Activated naive CD8-positive, alpha-beta T cell treated with anti-CD3 and anti-CD28 coated beads, Interleukin-2, amount 10 ng/mL, durations not matched to agents 7 days and 5 days (primary cell): Measurements from ENCODE around the gene STX12. TPM values are rescaled to one million over a fixed set of nuclear protein-coding genes. Genes with fewer than 3 reads are reported as not detected.
"Not testable (repeated sequence)": the region's sequence is repeated elsewhere in the genome, so short reads cannot be mapped to it uniquely, and the experiment has no call there.

Experiments
- ATAC-seq: fragments of 150-1000 bp; cut with Tn5 transposase; one replicate; pipeline ENCODE4 v1.10.0; 2021; ENCODE audit warnings: low read depth, moderate library complexity
- POLR2A ChIA-PET: fragments of 350-600 bp; sonication (Branson Sonifier 250); formaldehyde crosslinking; loops from one replicate; lab custom pipeline; 2021; ENCODE audit warnings: antibody characterized with exemption; lab: Charles Lee
- DNase-seq: peaks from one replicate; pipeline ENCODE4 v3.0.0; 2021
- H3K27ac Mint-ChIP-seq: one replicate; pipeline ENCODE4 v1.8.0; 2022; ENCODE audit warnings: mild to moderate bottlenecking, mixed read lengths
- H3K27me3 Mint-ChIP-seq: one replicate; pipeline ENCODE4 v1.8.0; 2022; ENCODE audit warnings: mild to moderate bottlenecking, moderate library complexity, mixed read lengths
- H3K36me3 Mint-ChIP-seq: one replicate; pipeline ENCODE4 v1.8.0; 2021; ENCODE audit warnings: mild to moderate bottlenecking, mixed read lengths
- H3K4me1 Mint-ChIP-seq: one replicate; pipeline ENCODE4 v1.8.0; 2021; ENCODE audit warnings: mixed read lengths
- H3K4me3 Mint-ChIP-seq: one replicate; pipeline ENCODE4 v1.8.0; 2022; ENCODE audit warnings: mild to moderate bottlenecking, moderate library complexity, mixed read lengths
- H3K9me3 Mint-ChIP-seq: one replicate; pipeline ENCODE4 v1.8.0; 2021; ENCODE audit warnings: mixed read lengths
- total RNA-seq, 2 experiments: library from RNA; stranded (reverse); gene quantifications; one replicate each; pipeline ENCODE4 v1.2.3, GENCODE V29; 2021

Gene STX12
- total RNA-seq, 2 experiments from 2014 or later: 24.2 to 31.9 TPM

- Mint-ChIP-seq H3K27ac (no peak overlapping the region), H3K4me1 (no peaks in the 10 kb centered on the region)
- POLR2A ChIA-PET: no interaction called here
Observed at GRCh38 chr1:27821761-27822315, 48.8 kb downstream of the STX12 start.

GRCh38 chr1:27823784-27824183, 50.8 kb downstream of the STX12 start:
- H3K36me3 Mint-ChIP-seq: peaks cover 9% of the 10 kb centered on the region
- H3K27ac Mint-ChIP-seq: no peak overlapping the region
- no peak for DNase-seq
- POLR2A ChIA-PET: no interaction called here
- H3K27me3 Mint-ChIP-seq: no peaks in the 10 kb centered on the region
- H3K4me3 Mint-ChIP-seq: no peak overlapping the region
- no peaks in the 10 kb centered on the region for H3K4me1 Mint-ChIP-seq
- H3K9me3 Mint-ChIP-seq: no peaks in the 10 kb centered on the region
- no peak for ATAC-seq

More at GRCh38 chr1:27821761-27822315, 48.8 kb downstream of the STX12 start:
- DNase-seq (no peak), ATAC-seq (no peak)
- no peaks in the 10 kb centered on the region for H3K9me3 Mint-ChIP-seq
- H3K27me3 Mint-ChIP-seq: no peaks in the 10 kb centered on the region
- H3K4me3 Mint-ChIP-seq: no peak overlapping the region
- H3K36me3 Mint-ChIP-seq: peaks cover 14% of the 10 kb centered on the region

GRCh38 chr1:27824411-27824810, 51.4 kb downstream of the STX12 start:
- ATAC-seq: no peak
- no peak for DNase-seq
- Mint-ChIP-seq H3K4me3 (no peak overlapping the region), H3K36me3 (peaks cover 7% of the 10 kb centered on the region), H3K9me3 (no peaks in the 10 kb centered on the region), H3K27ac (no peak overlapping the region), H3K27me3 (no peaks in the 10 kb centered on the region), H3K4me1 (no peaks in the 10 kb centered on the region)
- POLR2A ChIA-PET: no interaction called here

- Mint-ChIP-seq H3K4me1 (peaks cover 20% of the 10 kb centered on the region), H3K4me3 (peak overlapping the region; percentile 88)
- H3K27ac Mint-ChIP-seq, H3K36me3 Mint-ChIP-seq, H3K27me3 Mint-ChIP-seq, DNase-seq, ATAC-seq, H3K9me3 Mint-ChIP-seq: not testable (repeated sequence)
- POLR2A ChIA-PET: interaction anchor here (0.7 to 3.5 kb wide), 5 partner anchors 55 to 364 kb away, joined by 3 to 15 read pairs (median 4); partner anchors contain the start of gene FAM76A
Observed at GRCh38 chr1:27829339-27829960, 56.4 kb downstream of the STX12 start.

GRCh38 chr1:27830621-27831440, 57.8 kb downstream of the STX12 start, which contains the start of gene PPP1R8:
PPP1R8 (plus strand) TSS chr1:27830782; CDS start chr1:27830836, 54 bp downstream.
- no peaks in the 10 kb centered on the region for H3K36me3 Mint-ChIP-seq
- peak within 1 kb of the TSS; percentile 88 for H3K4me3 Mint-ChIP-seq
- POLR2A ChIA-PET: interaction anchor here (0.6 to 3.5 kb wide), 7 partner anchors 42 to 162 kb away, joined by 3 to 15 read pairs (median 6); partner anchors contain the start of genes FAM76A, IFI6 and STX12
- no peaks in the 10 kb centered on the region for H3K9me3 Mint-ChIP-seq
- DNase-seq: peak; percentile 83
- H3K27ac Mint-ChIP-seq: peak within 1 kb of the TSS; percentile 82
- H3K4me1 Mint-ChIP-seq: peaks cover 24% of the 10 kb centered on the region
- no peaks in the 10 kb centered on the region for H3K27me3 Mint-ChIP-seq
- peak; percentile 98 for ATAC-seq

- H3K4me3 Mint-ChIP-seq: peak overlapping the region; percentile 88
- peaks cover under 1% of the 10 kb centered on the region for H3K36me3 Mint-ChIP-seq
- no peaks in the 10 kb centered on the region for H3K27me3 Mint-ChIP-seq
- ATAC-seq (no peak), DNase-seq (no peak)
- peak overlapping the region; percentile 82 for H3K27ac Mint-ChIP-seq
- peaks cover 27% of the 10 kb centered on the region for H3K4me1 Mint-ChIP-seq
- POLR2A ChIA-PET: interaction anchor here (1.3 to 3.5 kb wide), 3 partner anchors 58 to 160 kb away, joined by 3 to 15 read pairs (median 6); partner anchors contain the start of genes FAM76A and IFI6
- no peaks in the 10 kb centered on the region for H3K9me3 Mint-ChIP-seq
Observed at GRCh38 chr1:27831568-27832410, 58.8 kb downstream of the STX12 start.

GRCh38 chr1:27832762-27833161, 59.7 kb downstream of the STX12 start:
- Mint-ChIP-seq H3K27ac (no peak overlapping the region), H3K4me3 (no peak overlapping the region), H3K4me1 (peaks cover 27% of the 10 kb centered on the region), H3K9me3 (no peaks in the 10 kb centered on the region), H3K27me3 (no peaks in the 10 kb centered on the region), H3K36me3 (peaks cover 4% of the 10 kb centered on the region)
- POLR2A ChIA-PET: interaction anchor here (1.3 to 3.5 kb wide), 2 partner anchors 107 to 161 kb away, joined by 3 to 15 read pairs; partner anchors contain the start of genes FAM76A and IFI6
- ATAC-seq: no peak
- no peak for DNase-seq

GRCh38 chr1:27833470-27833869, 60.5 kb downstream of the STX12 start:
- Mint-ChIP-seq H3K27me3 (no peaks in the 10 kb centered on the region), H3K9me3 (no peaks in the 10 kb centered on the region), H3K4me3 (no peak overlapping the region), H3K4me1 (peaks cover 27% of the 10 kb centered on the region), H3K27ac (no peak overlapping the region), H3K36me3 (peaks cover 4% of the 10 kb centered on the region)
- no peak for ATAC-seq
- DNase-seq: no peak
- POLR2A ChIA-PET: interaction anchor here (1.3 to 3.5 kb wide), 2 partner anchors 107 to 162 kb away, joined by 3 to 15 read pairs; partner anchors contain the start of genes FAM76A and IFI6

- Mint-ChIP-seq H3K9me3 (no peaks in the 10 kb centered on the region), H3K27me3 (no peaks in the 10 kb centered on the region), H3K4me3 (no peak overlapping the region), H3K4me1 (peaks cover 27% of the 10 kb centered on the region), H3K27ac (no peak overlapping the region), H3K36me3 (peaks cover 7% of the 10 kb centered on the region)
- POLR2A ChIA-PET: no interaction called here
- ATAC-seq (no peak), DNase-seq (no peak)
Observed at GRCh38 chr1:27835046-27835445, 62.0 kb downstream of the STX12 start.

GRCh38 chr1:27835501-27835900, 62.5 kb downstream of the STX12 start:
- peaks cover 27% of the 10 kb centered on the region for H3K4me1 Mint-ChIP-seq
- no peaks in the 10 kb centered on the region for H3K27me3 Mint-ChIP-seq
- POLR2A ChIA-PET: no interaction called here
- no peaks in the 10 kb centered on the region for H3K9me3 Mint-ChIP-seq
- H3K4me3 Mint-ChIP-seq: no peak overlapping the region
- no peak for DNase-seq
- H3K36me3 Mint-ChIP-seq: peaks cover 7% of the 10 kb centered on the region
- ATAC-seq: no peak
- H3K27ac Mint-ChIP-seq: no peak overlapping the region

GRCh38 chr1:27849951-27850350, 76.9 kb downstream of the STX12 start:
- no peak overlapping the region for H3K4me3 Mint-ChIP-seq
- peaks cover 20% of the 10 kb centered on the region for H3K36me3 Mint-ChIP-seq
- DNase-seq: no peak

GRCh38 chr1:27855085-27855484, 82.1 kb downstream of the STX12 start:
- POLR2A ChIA-PET: no interaction called here
- Mint-ChIP-seq H3K27ac (no peak overlapping the region), H3K4me1 (peaks cover 8% of the 10 kb centered on the region), H3K36me3 (peaks cover 5% of the 10 kb centered on the region), H3K4me3 (no peak overlapping the region), H3K27me3 (no peaks in the 10 kb centered on the region), H3K9me3 (no peaks in the 10 kb centered on the region)
- no peak for DNase-seq
- ATAC-seq: no peak

More at GRCh38 chr1:27849951-27850350, 76.9 kb downstream of the STX12 start:
- POLR2A ChIA-PET: no interaction called here
- ATAC-seq: no peak
- Mint-ChIP-seq H3K9me3 (no peaks in the 10 kb centered on the region), H3K27me3 (no peaks in the 10 kb centered on the region), H3K4me1 (no peaks in the 10 kb centered on the region), H3K27ac (no peak overlapping the region)
